ENCODE measurements around the gene ZBTB8A. TPM values are rescaled to one million over a fixed set of nuclear protein-coding genes. Genes with fewer than 3 reads are reported as not detected.

Gene ZBTB8A
- total RNA-seq, result 2.9 TPM
- long read RNA-seq, partial matches to known transcripts, result 0 of 1 reads
- long read RNA-seq, other reads (novel, unspliced or antisense), result 1 of 1 reads

DNA sequence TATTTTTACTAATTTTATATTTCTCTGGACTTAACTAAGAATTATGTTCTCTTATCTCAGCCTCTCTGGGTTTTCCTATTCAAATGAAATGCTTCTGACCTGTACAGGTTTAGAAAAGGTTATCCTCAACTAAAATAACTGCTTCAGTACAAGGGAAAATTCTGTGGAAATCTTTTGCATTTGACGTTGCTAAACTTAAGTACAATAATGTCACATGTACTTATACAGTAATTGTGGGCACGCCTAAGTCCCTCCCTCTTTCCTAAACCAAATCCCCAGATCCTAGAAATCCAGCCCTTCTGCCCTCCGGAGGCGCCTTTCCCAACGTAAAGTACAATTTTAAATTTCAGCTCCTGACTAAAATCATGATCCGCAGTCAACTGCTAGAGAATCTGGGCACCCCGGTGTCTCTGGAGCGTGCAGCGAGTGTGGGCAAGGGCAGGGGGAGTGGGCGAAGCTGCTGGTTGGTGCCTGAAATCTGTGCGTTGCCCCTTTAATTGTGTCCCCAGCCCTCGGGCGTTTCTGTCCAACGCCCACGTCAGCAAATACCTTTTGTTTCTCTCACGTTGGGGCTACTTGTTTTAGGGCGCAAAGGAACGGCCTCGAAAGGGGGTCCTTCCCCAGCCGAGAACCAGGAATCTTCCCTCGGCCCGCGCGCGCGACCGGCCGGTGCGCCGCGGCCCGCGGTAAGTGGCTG is at the start of gene ZBTB8A:
ZBTB8A (plus strand) TSS at position 541 of the 697 bp plus-strand sequence. CDS start 53,505 bp downstream, outside the sequence.
- DNase-seq, result peak; percentile 50
- intact Hi-C loops (cut with DNase I), result no loop called here
- peak; percentile 60 for ATAC-seq (ENCODE audit: poor library complexity)

DNA sequence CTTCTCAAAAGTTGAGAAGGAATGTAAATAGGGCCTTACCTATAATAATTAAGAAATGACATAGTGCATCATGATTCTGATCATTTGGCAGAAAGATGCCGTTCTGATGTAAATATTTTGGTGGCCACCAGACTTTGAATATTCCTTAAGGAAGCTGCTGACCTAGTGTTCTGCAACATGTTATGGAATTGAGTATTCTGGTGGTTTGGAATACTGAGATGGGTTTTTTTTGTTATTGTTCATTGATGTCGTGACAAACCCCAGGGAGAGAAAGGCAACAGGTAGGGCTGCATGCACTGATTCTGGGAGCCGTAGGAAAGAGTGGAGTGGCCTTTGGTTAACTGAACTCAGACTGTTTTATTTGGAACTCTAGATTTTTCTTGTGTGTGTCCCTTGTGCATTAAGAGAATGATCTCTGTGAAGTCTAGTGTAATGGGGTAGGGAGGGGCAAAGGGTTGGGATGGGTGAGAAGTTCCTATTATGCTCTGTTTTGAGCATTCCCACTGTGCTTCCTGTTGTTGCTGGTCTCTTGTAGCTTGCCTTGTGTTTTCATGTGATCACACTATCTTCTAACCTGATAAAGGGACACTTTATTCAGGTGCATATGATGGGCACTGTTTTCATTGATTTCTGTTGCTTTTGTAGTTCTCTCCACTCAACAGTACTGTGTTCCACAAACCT is 49.3 kb upstream of the ZBTB8A start:
- no peak for ATAC-seq (ENCODE audit: poor library complexity)
- intact Hi-C loops (cut with DNase I), result loop anchor here (10.0 kb wide), 1 partner anchor 385 kb away; the partner anchor contains the start of gene FNDC5
- DNase-seq, result no peak

DNA sequence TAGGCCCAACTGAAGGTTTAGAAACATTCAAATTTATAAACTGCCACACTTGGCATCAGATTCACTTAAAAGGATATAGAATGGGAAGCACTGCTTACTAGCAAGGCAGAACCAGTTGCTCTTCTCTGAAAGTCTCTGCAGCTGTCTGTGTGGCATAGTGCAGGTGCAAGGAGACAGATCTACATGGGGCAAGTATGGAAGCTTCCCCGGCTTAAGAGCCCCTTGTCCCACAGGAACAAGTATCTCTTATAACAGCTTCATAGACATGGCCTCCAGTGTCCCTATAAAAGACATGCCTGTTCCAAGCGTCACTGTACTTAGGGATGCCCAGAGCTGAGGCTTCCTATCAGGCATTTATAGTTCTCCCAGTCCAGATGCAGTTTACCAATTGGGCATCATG is 47.8 kb upstream of the ZBTB8A start:
- intact Hi-C loops (cut with DNase I), result loop anchor here (10.0 kb wide), 1 partner anchor 383 kb away; the partner anchor contains the start of gene FNDC5
- DNase-seq (no peak), ATAC-seq (ENCODE audit: poor library complexity) (no peak)

DNA sequence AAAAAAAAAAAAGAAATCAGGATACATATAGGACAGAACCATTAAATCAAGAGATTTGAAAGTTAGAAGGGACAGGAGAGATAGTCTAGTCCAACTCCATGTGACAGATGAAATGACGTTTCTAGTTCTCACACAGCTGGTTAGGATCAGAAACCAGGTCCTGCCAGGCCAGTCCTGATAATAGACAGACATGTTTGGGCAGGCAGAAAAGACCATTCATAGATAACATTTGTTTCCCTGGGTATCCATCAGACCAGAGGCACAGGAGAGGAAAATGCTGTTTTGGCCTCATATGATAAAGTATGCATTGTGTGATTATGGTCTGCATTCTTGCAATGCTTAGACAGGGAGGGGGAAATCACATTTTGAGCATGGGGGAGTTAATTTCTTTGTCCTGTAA is 45.0 kb upstream of the ZBTB8A start:
- DNase-seq (no peak), ATAC-seq (ENCODE audit: poor library complexity) (peak; percentile 38)
- intact Hi-C loops (cut with DNase I), result loop anchor here (10.0 kb wide), 1 partner anchor 381 kb away; the partner anchor contains the start of gene FNDC5

DNA sequence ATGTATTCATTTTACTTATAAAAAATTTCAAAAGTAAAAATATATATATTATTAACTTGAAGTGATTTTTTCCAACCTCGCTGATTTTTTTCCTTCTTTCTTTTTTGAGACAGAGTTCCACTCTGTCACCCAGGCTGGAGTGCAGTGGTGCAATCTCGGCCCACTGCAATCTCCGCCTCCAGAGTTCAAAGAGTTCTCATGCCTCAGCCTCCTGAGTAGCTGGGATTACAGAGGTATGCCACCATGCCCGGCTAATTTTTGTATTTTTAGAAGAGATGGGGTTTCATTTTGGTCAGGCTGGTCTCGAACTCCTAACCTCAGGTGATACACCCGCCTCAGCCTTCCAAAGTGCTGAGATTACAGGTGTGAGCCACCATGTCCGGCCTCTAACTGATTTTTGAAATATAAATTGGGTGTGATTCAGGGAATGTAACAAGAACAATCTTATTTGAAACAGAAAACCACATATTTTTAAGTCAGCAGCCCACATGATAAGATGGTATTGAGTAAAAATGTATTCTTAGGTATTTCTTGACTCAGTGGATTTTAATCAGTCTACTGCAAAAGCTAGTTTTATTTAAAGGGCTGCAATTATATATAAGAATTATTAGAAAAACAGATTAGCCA is 44.4 kb upstream of the ZBTB8A start:
- ATAC-seq (ENCODE audit: poor library complexity) (no peak), DNase-seq (no peak)
- intact Hi-C loops (cut with DNase I), result loop anchor here (10.0 kb wide), 1 partner anchor 380 kb away; the partner anchor contains the start of gene FNDC5

DNA sequence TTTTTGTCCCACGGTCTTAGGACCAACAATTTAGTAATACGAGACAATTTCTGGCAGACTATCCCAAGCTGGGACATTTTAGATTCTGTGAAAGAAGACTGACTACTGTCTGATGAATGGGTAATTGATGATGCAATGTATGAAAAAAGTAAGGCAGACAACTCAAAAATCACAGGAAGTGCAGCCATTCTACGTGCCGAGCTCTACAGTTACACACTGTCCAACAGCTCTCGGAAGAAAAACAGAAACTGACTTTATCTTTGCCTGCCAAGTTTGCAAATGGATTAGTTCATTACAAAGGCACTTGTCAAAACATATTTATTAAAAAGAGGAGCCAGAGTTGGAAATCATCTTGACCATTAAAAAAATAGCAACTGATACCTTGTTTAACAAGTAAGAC is 43.1 kb upstream of the ZBTB8A start:
- ATAC-seq (ENCODE audit: poor library complexity), result peak; percentile 23
- no peak for DNase-seq
- intact Hi-C loops (cut with DNase I), result loop anchor here (10.0 kb wide), 1 partner anchor 379 kb away; the partner anchor contains the start of gene FNDC5

DNA sequence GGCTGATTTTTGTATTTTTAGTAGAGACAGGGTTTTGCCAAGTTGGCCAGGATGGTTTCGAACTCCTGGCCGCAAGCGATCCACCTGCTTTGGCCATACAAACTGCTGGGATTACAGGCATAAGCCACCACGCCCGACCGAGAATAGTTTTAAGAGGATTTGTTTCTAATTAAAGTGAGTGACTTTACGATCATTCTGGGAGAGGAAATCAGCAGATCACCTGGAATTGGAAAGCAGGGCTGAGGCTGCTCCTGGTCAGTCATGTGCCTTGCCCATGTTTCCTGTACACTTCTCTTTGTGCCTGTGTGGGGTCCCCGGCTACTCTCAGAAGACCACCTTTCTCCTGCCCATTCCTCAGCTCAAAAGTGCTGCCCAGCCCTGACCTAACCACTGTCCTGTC is 40.5 kb upstream of the ZBTB8A start:
- ATAC-seq (ENCODE audit: poor library complexity), result no peak
- intact Hi-C loops (cut with DNase I), result loop anchor here (10.0 kb wide), 1 partner anchor 376 kb away; the partner anchor contains the start of gene FNDC5
- DNase-seq, result no peak

DNA sequence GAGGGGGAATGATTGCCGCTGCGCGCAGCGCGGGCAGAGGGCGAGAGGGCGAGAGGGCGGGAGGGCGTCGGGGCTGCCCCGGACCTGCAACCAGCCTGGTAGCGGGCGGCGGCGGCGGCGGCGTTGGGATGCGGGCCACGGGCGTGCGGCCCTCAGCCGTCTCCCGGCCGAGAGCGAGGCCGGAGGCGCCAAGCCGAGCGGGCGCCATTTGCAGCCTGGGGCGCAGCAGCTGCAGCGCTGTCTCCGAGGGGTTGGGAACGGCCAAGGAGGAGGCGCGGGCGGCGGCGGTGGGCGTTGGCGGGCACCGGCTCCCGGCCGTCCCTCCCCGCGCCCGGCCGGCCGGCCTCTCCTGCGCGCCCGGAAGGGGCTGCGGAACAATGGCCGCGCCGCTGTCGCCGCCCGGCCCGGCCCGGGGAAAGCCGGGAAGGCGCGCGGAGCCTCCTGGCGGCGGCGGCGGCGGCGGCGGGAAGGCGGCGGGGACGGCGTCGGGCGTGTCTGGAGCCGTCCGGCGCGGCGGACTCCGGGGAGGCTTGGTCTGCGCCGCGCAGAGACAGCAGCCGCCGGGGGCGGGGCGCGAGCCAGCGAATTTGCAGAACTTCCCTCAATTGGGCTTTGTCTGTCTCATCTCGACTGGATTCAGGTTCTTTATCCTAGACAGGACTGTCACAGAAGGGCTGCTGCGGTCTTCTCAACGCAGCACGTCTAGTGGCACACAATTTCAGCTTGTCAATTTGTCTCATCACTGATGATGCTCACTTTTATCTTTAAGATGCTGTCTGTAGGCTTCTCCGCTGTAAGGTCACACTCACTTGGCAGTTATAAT is 38.6 kb upstream of the ZBTB8A start:
- DNase-seq (peak; percentile 89), ATAC-seq (ENCODE audit: poor library complexity) (peak; percentile 91)
- intact Hi-C loops (cut with DNase I), result no loop called here

DNA sequence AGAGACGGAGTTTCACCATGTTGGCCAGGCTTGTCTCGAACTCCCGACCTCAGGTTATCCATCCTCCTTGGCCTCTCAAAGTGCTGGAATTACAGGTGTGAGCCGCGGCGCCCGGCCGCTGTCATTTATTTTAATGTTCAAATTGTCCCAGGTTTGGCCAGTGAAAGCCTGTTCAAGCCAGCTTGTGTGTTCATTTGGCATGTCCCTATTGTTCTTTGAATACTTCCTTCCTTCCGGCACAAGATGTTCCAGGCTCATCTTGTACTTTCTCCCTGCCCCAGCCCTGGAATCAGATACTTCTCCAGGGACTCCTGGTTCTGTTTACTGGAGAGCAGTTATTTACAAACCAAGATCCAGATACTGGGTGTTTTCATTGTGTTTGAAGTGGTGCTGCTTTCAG is 37.4 kb upstream of the ZBTB8A start:
- intact Hi-C loops (cut with DNase I), result no loop called here
- DNase-seq (peak; percentile 63), ATAC-seq (ENCODE audit: poor library complexity) (peak; percentile 42)

DNA sequence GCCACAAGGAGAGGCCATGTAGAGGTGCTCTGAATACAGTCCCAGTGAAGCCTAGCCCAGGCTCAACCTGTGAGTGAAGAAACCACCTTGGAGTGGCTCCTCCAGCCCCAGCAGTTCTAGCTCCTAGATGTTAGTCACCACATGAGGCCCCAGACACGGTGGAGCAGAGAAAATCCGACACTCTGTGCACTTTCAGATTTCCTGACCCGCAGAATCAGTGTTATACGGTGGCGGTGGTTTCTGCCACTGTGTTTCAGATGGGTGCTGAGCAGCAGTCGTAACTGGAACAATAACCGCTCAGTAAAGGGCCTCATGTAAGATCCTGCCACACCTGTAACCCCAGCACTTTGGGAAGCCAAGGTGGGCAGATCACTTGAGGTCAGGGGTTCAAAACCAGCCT is 36.1 kb upstream of the ZBTB8A start:
- DNase-seq (no peak), ATAC-seq (ENCODE audit: poor library complexity) (no peak)
- intact Hi-C loops (cut with DNase I), result no loop called here

DNA sequence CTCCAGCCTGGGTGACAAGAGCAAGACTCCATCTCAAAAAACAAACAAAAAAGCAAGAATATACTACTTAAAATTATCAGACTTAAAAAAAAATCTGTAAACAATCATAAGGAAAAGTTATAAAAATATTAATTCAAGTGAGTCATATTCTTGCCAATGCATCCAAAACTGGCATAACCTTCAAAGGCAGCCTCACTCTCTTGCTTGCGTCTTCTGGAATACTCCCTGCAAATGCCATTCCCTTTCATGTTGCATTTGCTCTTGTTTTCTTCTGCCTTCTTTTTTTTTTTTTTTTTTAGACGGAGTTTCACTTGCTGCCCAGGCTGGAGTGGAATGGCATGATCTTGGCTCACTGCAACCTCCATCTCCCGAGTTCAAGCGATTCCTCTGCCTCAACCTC is 32.2 kb upstream of the ZBTB8A start:
- DNase-seq (no peak), ATAC-seq (ENCODE audit: poor library complexity) (no peak)
- intact Hi-C loops (cut with DNase I), result no loop called here

DNA sequence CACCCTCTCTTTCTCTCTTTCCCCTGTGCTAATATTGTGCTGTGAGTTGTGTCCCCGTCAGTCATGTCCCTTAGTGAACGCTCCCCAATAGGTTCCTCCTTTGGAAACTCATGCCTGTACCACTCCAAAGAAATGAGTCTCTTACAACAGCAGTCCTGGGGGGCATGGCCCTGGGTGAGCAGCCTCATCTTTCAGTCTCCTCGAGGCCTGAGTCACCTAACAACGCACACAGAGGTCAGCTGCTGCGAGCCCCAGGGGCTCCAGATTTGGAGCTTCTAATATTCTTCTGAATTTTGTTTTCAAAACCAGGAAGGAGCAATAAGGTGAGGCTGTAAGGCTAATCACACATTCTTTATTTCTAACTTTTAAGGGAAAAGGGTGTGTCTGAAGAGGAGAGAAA is 30.5 kb upstream of the ZBTB8A start:
- ATAC-seq (ENCODE audit: poor library complexity) (no peak), DNase-seq (no peak)
- intact Hi-C loops (cut with DNase I), result no loop called here

DNA sequence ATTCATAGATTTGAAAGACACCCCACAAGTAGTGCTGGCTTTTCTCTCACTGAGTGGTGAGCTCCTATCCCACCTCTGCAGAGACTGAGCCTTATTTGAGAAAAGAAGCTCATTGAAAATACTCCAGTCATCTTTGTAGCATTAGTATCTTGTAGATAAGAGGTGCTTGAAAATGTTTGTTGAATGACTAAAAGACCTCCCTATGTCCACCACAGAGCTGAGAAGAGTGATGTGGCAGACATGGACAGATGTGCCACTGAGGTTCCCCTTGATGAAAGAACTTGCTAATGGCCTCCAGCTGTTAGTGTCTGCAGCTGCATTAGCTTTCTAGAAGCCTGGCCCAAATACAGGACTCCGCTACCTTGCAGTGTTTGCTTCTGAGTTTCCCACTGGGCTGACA is 29.3 kb upstream of the ZBTB8A start:
- intact Hi-C loops (cut with DNase I), result no loop called here
- DNase-seq (no peak), ATAC-seq (ENCODE audit: poor library complexity) (no peak)

DNA sequence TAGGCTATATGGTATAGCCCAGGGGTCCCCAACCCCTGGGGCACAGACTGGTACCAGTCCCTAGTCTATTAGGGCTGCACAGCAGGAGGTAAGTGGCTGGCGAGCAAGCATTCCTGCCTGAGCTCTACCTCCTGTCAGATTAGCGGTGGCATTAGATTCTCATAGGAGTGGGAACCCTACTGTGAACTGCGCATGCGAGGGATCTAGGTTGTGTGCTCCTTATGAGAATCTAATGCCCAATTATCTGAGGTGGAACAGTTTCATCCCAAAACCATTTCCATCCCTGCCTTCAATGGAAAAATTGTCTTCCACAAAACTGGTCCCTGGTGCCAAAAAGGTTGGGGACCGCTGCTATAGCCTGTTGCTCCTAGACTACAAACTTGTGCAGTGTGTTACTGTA is 22.8 kb upstream of the ZBTB8A start:
- ATAC-seq (ENCODE audit: poor library complexity) (no peak), DNase-seq (no peak)
- intact Hi-C loops (cut with DNase I), result no loop called here

DNA sequence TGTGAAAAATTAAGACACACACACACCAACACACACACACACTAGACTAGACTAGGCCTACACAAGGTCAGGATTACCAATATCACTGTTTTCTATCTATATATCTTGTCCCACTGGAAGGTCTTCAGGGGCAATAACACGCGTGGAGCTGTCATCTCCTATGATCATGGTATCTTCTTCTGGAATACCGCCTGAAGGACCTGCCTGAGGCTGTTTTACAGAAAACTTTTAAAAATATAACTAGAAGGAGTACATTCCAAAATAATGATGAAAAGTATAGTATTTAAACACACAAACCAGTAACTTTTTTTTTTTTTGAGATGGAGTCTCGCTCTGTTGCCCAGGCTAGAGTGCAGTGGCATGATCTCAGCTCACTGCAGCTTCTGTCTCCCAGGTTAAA is 20.3 kb upstream of the ZBTB8A start:
- DNase-seq (no peak), ATAC-seq (ENCODE audit: poor library complexity) (no peak)
- intact Hi-C loops (cut with DNase I), result no loop called here

DNA sequence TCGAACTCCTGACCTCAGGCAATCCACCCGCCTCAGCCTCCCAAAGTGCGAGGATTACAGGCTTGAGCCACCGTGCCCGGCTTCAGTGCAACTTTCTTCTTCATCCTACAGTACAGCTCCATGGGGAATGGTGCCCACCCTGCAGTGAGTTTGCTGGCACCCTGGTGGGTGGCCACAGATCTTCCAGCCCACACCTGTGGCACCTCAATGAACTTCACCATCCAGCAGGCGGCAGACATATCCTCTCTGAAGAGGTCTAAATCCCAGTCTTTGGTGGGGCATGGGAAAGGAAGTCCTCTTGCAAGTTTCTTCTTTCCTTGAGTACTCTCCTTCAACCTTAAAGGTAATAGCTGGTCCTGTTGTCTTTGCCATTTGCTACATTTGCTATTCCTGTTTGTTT is 18.1 kb upstream of the ZBTB8A start:
- no peak for DNase-seq
- ATAC-seq (ENCODE audit: poor library complexity), result no peak
- intact Hi-C loops (cut with DNase I), result no loop called here

DNA sequence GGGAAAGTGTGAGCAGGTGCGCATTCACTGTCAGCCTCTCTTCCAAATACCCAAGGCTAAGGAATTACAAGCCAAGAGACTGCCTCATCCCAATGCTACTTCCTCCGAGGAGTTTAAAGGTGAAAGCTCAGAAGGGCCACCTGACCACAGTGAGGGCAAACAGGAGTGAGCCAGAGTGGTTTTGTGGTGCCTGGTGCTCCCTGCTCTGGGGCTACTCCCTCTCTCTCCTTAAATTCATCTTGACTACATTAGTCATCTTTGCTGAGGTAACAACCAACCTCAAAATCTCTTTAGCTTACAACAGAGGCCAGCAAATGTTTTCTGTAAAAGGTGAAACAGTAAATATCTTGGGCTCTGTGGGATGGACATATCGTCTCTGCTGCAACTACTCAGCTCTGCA is 14.2 kb upstream of the ZBTB8A start:
- intact Hi-C loops (cut with DNase I), result no loop called here
- no peak for ATAC-seq (ENCODE audit: poor library complexity)

DNA sequence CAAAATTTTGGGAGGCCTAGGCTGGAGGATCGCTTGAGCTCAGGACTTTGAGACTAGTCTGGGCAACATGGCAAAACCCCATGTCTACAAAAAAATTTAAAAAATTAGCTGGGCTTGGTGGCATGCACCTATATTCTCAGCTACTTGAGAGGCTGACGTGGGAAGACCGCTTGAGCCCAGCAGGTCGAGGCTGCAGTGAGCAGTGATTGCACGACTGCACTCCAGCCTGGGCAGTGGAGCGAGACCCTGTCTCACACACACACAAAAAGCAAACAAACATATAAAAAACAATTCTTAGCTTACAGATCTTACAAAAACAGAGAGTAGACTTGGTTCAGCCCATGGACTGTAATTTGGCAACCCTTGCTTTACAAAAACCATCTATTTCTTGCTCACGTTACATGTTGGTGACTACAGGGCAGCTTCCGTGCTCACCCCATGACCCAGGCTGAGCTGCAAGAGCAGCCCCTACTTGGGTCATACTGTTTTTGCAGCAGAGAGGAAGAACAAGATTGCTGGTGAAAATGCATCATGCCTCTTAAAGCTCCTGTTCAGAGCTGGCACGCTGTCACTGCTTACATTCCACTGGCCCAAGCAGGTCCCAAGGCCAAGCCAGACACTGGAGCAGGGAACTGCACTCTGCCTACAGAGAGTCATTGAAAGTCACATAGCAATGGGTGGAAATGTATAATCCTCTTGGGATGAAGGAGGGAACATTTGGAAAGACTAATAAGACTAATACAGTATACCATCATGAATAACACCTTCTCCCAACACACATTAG is 13.4 kb upstream of the ZBTB8A start:
- DNase-seq (no peak), ATAC-seq (ENCODE audit: poor library complexity) (no peak)
- intact Hi-C loops (cut with DNase I), result no loop called here

More for the DNA sequence above, 14.2 kb upstream of the ZBTB8A start:
- no peak for DNase-seq
